ENCODE data around the gene SCEL.
"Not testable (repeated sequence)": the region's sequence is repeated elsewhere in the genome, so short reads cannot be mapped to it uniquely, and the experiment has no call there.

Gene SCEL

GRCh38 chr13:77558016-77558415 lies 22.5 kb downstream of the SCEL start:
- DNase-seq (ENCODE audit: low spot score) = no peak

GRCh38 chr13:77563111-77563510 lies 27.6 kb downstream of the SCEL start:
- no peak for DNase-seq (ENCODE audit: low spot score)

- peak; percentile 8 for DNase-seq (ENCODE audit: low spot score)
These were observed 30.1 kb downstream of the SCEL start for GRCh38 chr13:77565635-77566034.

DNA sequence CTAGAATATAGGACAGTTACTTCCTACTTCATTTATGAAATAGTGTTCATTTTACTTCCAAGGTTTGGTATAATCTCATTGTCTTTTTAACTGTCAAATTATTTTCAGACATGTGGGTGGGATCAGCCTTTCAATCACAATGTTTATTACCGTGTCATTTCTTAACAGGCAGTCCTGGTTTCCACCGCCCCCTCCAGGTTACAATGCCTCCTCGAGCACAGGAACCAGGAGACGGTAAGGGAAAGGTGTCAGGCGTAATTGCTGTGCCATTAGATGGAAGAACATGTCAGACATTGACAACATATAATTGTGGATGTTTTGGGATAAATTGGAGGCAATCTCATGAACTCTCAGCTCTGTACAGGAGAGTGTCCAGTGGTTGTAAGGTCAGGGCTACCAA lies 36.5 kb downstream of the SCEL start:
- DNase-seq (ENCODE audit: low spot score) = no peak

- DNase-seq (ENCODE audit: low spot score) = no peak
These were observed 38.6 kb downstream of the SCEL start for GRCh38 chr13:77574096-77574495.

DNA sequence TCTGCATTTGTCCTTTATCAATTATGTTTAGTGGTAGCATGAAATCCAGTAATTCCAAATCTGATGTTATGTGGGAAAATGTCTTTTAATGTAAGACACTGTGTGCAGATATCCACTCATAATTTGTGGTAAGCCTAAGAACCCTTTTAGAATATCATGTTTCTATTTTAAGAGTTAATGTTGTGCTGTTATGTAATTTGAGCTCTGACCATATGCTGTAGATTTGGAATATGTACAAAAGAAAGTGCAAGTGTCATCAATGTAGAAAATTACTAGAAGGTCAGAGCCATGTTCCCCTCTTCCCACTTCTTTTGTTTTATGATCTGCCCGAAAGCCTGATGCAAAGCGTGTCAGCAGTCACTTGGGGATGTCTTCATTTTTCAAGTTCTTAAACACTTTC lies 44.5 kb downstream of the SCEL start:
- DNase-seq (ENCODE audit: low spot score) = no peak

- no peak for DNase-seq (ENCODE audit: low spot score)
These were observed 45.2 kb downstream of the SCEL start for GRCh38 chr13:77580748-77581147.

GRCh38 chr13:77583581-77583980 lies 48.1 kb downstream of the SCEL start:
- DNase-seq (ENCODE audit: low spot score) = no peak

GRCh38 chr13:77584106-77584505 lies 48.6 kb downstream of the SCEL start:
- no peak for DNase-seq (ENCODE audit: low spot score)

GRCh38 chr13:77595166-77595810 lies 59.8 kb downstream of the SCEL start:
- DNase-seq (ENCODE audit: low spot score) = no peak

- no peak for DNase-seq (ENCODE audit: low spot score)
These were observed 61.3 kb downstream of the SCEL start for GRCh38 chr13:77596777-77597176.

DNA sequence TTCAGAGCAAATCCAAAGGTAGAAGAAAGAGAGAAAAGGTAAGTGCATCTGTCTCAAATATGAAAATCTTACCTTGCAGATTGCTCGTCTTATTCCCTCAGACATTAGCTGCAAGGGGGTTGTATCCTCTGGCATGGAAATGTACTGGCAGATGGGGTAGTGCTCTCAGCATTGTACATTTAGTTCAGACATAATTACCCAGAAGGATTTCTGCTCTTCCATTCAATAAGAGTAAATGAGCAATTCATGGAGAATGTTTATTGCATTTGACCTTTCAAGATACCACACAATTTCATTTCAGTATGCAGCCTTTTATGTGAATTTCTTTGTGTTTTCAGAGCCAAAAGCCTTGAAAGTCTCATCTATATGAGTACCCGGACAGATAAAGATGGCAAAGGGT lies 63.8 kb downstream of the SCEL start:
- no peak for DNase-seq (ENCODE audit: low spot score)

- no peak for DNase-seq (ENCODE audit: low spot score)
These were observed 65.2 kb downstream of the SCEL start for GRCh38 chr13:77600701-77601100.

DNA sequence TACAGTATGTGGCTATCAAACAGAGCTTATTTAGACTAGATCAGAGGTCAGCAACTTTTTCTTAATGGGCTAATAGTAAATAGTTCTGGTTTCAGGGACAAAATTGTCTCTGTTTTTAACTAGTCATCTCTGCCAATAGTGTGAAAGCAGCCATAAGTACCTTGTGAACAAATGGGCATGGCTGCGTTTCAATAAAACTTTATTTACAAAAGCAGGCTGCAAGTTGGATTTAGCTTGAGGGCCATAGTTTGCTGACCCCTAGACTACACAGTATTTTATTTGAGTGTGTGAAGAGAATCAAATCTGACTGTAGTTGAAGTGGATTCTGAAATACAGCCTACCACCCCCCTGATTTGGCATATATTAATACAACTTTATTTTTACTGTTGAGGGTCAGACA lies 75.6 kb downstream of the SCEL start:
- DNase-seq (ENCODE audit: low spot score) = no peak

DNA sequence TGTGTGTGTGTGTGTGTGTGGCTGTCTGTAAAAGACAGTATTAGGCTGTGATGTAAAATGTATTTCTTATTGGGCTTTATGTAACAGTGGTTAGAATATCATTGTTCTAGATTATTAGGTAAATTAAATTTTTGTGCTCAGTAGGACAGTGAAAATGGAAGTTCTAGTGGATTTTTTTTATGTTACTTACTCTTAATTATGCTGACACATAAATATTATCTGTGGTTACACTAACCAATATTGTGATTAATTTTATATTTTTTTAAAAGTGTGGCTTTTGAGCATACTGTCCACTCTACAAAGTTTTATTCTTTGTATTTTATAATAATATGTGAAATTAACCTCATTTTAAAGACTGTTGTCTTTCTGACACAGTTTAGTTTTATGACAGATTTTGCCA lies 80.5 kb downstream of the SCEL start:
- no peak for DNase-seq (ENCODE audit: low spot score)

GRCh38 chr13:77619655-77620054 lies 84.1 kb downstream of the SCEL start:
- no peak for DNase-seq (ENCODE audit: low spot score)

- DNase-seq (ENCODE audit: low spot score) = no peak
These were observed 84.6 kb downstream of the SCEL start for GRCh38 chr13:77620138-77620537.

GRCh38 chr13:77623806-77624205 lies 88.3 kb downstream of the SCEL start:
- DNase-seq (ENCODE audit: low spot score) = no peak

DNA sequence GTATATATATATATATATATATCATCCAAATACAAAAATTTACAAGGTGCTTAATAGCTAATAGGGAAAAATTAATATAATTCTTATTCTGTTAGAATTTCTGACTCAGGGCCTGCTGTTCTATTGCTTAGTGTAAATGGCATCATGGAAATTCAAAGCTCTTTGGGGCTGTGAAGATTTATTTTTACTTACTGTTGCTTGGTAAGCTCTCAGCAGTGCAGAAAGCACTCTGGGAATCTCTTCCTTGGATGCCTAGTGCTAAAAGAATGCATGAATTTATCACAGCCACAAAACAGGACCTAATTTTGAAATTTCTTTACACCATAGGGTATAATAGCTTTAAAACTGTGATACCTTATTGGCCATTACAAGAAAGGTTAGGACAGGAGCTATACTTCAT lies 92.7 kb downstream of the SCEL start:
- no peak for DNase-seq (ENCODE audit: low spot score)

GRCh38 chr13:77637588-77637987 lies 102.1 kb downstream of the SCEL start:
- DNase-seq (ENCODE audit: low spot score) = no peak

DNA sequence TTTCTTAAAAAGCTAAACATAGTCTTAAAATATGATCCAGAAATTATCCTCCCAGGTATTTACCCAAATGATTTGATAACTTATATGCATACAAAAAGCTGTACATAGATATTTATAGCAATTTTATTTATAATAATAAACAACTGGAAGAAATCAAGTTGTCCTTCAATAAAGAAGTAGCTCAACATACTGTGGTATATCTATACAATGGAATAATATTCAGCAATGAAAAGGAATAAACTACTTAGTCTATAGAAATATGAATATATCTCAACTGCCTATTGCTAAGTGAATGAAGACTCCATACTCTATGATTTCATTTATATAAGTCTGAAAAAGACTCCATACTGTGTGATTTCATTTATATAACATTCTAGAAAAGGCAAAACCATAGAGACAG lies 114.9 kb downstream of the SCEL start:
- no peak for DNase-seq (ENCODE audit: low spot score)

- no peak for DNase-seq (ENCODE audit: low spot score)
These were observed 117.8 kb downstream of the SCEL start for GRCh38 chr13:77653301-77653700.

DNA sequence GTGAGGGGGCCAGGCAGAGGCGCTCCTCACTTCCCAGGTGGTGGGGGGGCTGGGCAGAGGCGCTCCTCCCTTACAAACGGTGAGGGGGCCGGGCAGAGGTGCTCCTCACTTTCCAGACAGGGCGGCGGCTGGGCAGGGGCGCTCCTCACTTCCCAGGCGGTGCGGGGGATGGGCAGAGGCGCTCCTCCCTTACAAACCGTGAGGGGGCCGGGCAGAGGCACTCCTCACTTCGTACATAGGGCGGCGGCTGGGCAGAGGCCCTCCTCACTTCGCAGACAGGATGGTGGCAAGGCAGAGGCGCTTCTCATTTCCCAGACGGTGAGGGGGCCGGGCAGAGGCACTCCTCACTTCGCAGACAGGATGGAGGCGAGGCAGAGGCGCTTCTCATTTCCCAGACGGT lies 124.5 kb downstream of the SCEL start:
- DNase-seq (ENCODE audit: low spot score) = not testable (repeated sequence)

- DNase-seq (ENCODE audit: low spot score) = no peak
These were observed 125.3 kb downstream of the SCEL start for GRCh38 chr13:77660841-77661250.

- DNase-seq (ENCODE audit: low spot score) = not testable (repeated sequence)
These were observed 126.8 kb downstream of the SCEL start for GRCh38 chr13:77662301-77662700.

All from germinal center (tissue), 1 donor.